Activated CD8-positive, alpha-beta T cell treated with anti-CD3 and anti-CD28 coated beads for 36 hours (primary cell): ENCODE results near the gene WDR5. TPM values are rescaled to one million over a fixed set of nuclear protein-coding genes. Genes with fewer than 3 reads are reported as not detected.

ENCODE experiments used
- ATAC-seq: fragments of 200-7000 bp; cut with Tn5 transposase; one replicate; pipeline ENCODE4 v1.10.0; 2021; ENCODE audit warnings: mild to moderate bottlenecking, moderate library complexity
- CTCF ChIA-PET: fragments of 350-600 bp; sonication (Branson Sonifier 250); formaldehyde crosslinking; loops from one replicate; lab custom pipeline; 2021; ENCODE audit warnings: antibody characterized with exemption; lab: Charles Lee
- POLR2A ChIA-PET: fragments of 350-600 bp; sonication (Branson Sonifier 250); formaldehyde crosslinking; loops from one replicate; lab custom pipeline; 2021; ENCODE audit warnings: antibody characterized with exemption; lab: Charles Lee
- DNase-seq: peaks from one replicate; pipeline ENCODE4 v3.0.0-alpha.2; 2020
- H3K27ac Mint-ChIP-seq: one replicate; pipeline ENCODE4 v1.8.0; 2021; ENCODE audit warnings: mild to moderate bottlenecking, mixed read lengths
- H3K27me3 Mint-ChIP-seq: one replicate; pipeline ENCODE4 v1.8.0; 2021; ENCODE audit warnings: mixed read lengths
- H3K36me3 Mint-ChIP-seq: one replicate; pipeline ENCODE4 v1.8.0; 2021; ENCODE audit warnings: low read depth, mixed read lengths
- H3K4me1 Mint-ChIP-seq: one replicate; pipeline ENCODE4 v1.8.0; 2021; ENCODE audit warnings: low read depth, mixed read lengths
- H3K4me3 Mint-ChIP-seq: one replicate; pipeline ENCODE4 v1.8.0; 2021; ENCODE audit warnings: mild to moderate bottlenecking, moderate library complexity, mixed read lengths
- H3K9me3 Mint-ChIP-seq: one replicate; pipeline ENCODE4 v1.8.0; 2021; ENCODE audit warnings: mixed read lengths
- CTCF ChIP-seq: fragments of 200-600 bp; IDR thresholded peaks from one replicate; pipeline ENCODE4 v1.8.0; 2022; ENCODE audit warnings: antibody characterized with exemption, mild to moderate bottlenecking
- intact Hi-C: fragments of 100-400 bp; cut with micrococcal nuclease; formaldehyde crosslinking; loops from one replicate; pipeline ENCODE4 v1.10.0; 2022
- total RNA-seq, 2 experiments: library from RNA; stranded (reverse); gene quantifications; one replicate each; pipeline ENCODE4 v1.2.3, GENCODE V29; 2021

The WDR5 gene
- total RNA-seq, 2 experiments from 2014 or later: 50.9 to 53.3 TPM

GRCh38 chr9:134188386-134189144, 52.7 kb downstream of the WDR5 start:
- DNase-seq (peak; percentile 0), ATAC-seq (no peak)
- Mint-ChIP-seq H3K9me3 (no peaks in the 10 kb centered on the region), H3K27ac (no peak overlapping the region), H3K27me3 (no peaks in the 10 kb centered on the region), H3K4me1 (peaks cover 11% of the 10 kb centered on the region), H3K36me3 (no peaks in the 10 kb centered on the region), H3K4me3 (no peak overlapping the region)
- CTCF ChIA-PET: no interaction called here
- intact Hi-C loops: no loop called here
- POLR2A ChIA-PET: interaction anchor here (0.5 kb wide), 1 partner anchor 381 kb away, joined by 3 read pairs; no protein-coding TSS in a partner anchor
- no peak for TF ChIP-seq CTCF

- H3K9me3 Mint-ChIP-seq: no peaks in the 10 kb centered on the region
- H3K4me1 Mint-ChIP-seq: peaks cover 11% of the 10 kb centered on the region
- H3K36me3 Mint-ChIP-seq: no peaks in the 10 kb centered on the region
- no peak for TF ChIP-seq CTCF
- ChIA-PET POLR2A (interaction anchor here (0.5 kb wide), 1 partner anchor 380 kb away, joined by 3 read pairs; no protein-coding TSS in a partner anchor), CTCF (no interaction called here)
- ATAC-seq (no peak), DNase-seq (peak; percentile 1)
- no peak overlapping the region for H3K4me3 Mint-ChIP-seq
- intact Hi-C loops: no loop called here
- H3K27ac Mint-ChIP-seq: no peak overlapping the region
- no peaks in the 10 kb centered on the region for H3K27me3 Mint-ChIP-seq
Observed at GRCh38 chr9:134189145-134189469, 53.2 kb downstream of the WDR5 start.

GRCh38 chr9:134189470-134190231, 53.8 kb downstream of the WDR5 start:
- CTCF ChIA-PET: interaction anchor here (1.5 kb wide), 1 partner anchor 19 kb away, joined by 4 read pairs; no protein-coding TSS in a partner anchor
- H3K36me3 Mint-ChIP-seq: no peaks in the 10 kb centered on the region
- no peak for ATAC-seq
- no peaks in the 10 kb centered on the region for H3K27me3 Mint-ChIP-seq
- intact Hi-C loops: no loop called here
- POLR2A ChIA-PET: interaction anchor here (0.5 to 1.6 kb wide), 2 partner anchors 15 to 380 kb away, joined by 3 to 5 read pairs; no protein-coding TSS in a partner anchor
- H3K27ac Mint-ChIP-seq: no peak overlapping the region
- no peaks in the 10 kb centered on the region for H3K9me3 Mint-ChIP-seq
- no peak overlapping the region for H3K4me3 Mint-ChIP-seq
- DNase-seq: peak; percentile 3
- TF ChIP-seq CTCF: no peak
- peaks cover 11% of the 10 kb centered on the region for H3K4me1 Mint-ChIP-seq

GRCh38 chr9:134190232-134191121, 54.6 kb downstream of the WDR5 start:
- peaks cover 11% of the 10 kb centered on the region for H3K4me1 Mint-ChIP-seq
- no peak overlapping the region for H3K4me3 Mint-ChIP-seq
- no peak for DNase-seq
- no peaks in the 10 kb centered on the region for H3K36me3 Mint-ChIP-seq
- intact Hi-C loops: no loop called here
- ChIA-PET POLR2A (interaction anchor here (1.6 kb wide), 1 partner anchor 16 kb away, joined by 5 read pairs; no protein-coding TSS in a partner anchor), CTCF (interaction anchor here (1.5 kb wide), 1 partner anchor 20 kb away, joined by 4 read pairs; no protein-coding TSS in a partner anchor)
- TF ChIP-seq CTCF: no peak
- H3K27me3 Mint-ChIP-seq: no peaks in the 10 kb centered on the region
- no peaks in the 10 kb centered on the region for H3K9me3 Mint-ChIP-seq
- no peak overlapping the region for H3K27ac Mint-ChIP-seq
- no peak for ATAC-seq
